HCT116 (cell line): ENCODE data around the gene NXN. TPM values are rescaled to one million over a fixed set of nuclear protein-coding genes. Genes with fewer than 3 reads are reported as not detected.

ENCODE experiments used
- ATAC-seq: fragments of 200-7000 bp; cut with Tn5 transposase; 2 replicates; pipeline ENCODE4 v1.9.1; 2020; ENCODE audit warnings: mild to moderate bottlenecking, moderate library complexity
- BruUV-seq: library from RNA; stranded (reverse); fragments of 400-500 nt; replicated peaks from 2 replicates; lab custom pipeline; 2021; lab: Mats Ljungman, UMichigan
- CTCF ChIA-PET: fragments of 300-600 bp; sonication (Branson Sonifier 250); formaldehyde crosslinking; loops from one replicate; lab custom pipeline; 2021; ENCODE audit warnings: antibody characterized with exemption; lab: Charles Lee
- POLR2A ChIA-PET: fragments of 300-600, 350-600 bp; sonication (Branson Sonifier 250); formaldehyde crosslinking; loops from one replicate; lab custom pipeline; 2021; ENCODE audit warnings: antibody characterized with exemption; lab: Charles Lee
- RAD21 ChIA-PET, 2 experiments: fragments of 300-600 bp; sonication (Branson Sonifier 250); formaldehyde crosslinking; loops; one replicate each; lab custom pipeline; 2023; ENCODE audit warnings: low total read pairs in 2 of 2; ENCODE audit not compliant: uncharacterized antibody in 2 of 2, unreplicated experiment in 2 of 2, low non-redundant PET in 1 of 2; lab: Charles Lee
- DNase-seq: peaks from one replicate; pipeline ENCODE4 v3.0.0-alpha.2; 2010; ENCODE audit warnings: low read depth, low spot score
- H2AFZ ChIP-seq: fragments of 200-600 bp; shearing (Covaris generic), sonication (generic); 2 replicates; pipeline ENCODE4 v1.6.1; 2017; ENCODE audit warnings: low read depth, mixed run types, mixed read lengths, antibody characterized with exemption, low read length; ENCODE audit not compliant: poor library complexity, severe bottlenecking
- H3K27ac ChIP-seq: 2 replicates; pipeline ENCODE4 v1.5.1; 2012; ENCODE audit warnings: low read depth, low read length
- H3K27me3 ChIP-seq: fragments of 200-600 bp; sonication (generic); 2 replicates; pipeline ENCODE4 v1.6.1; 2016; ENCODE audit warnings: mixed run types, low read length, mixed read lengths; ENCODE audit not compliant: insufficient read depth
- H3K36me3 ChIP-seq, 2 experiments: fragments of 200-500 bp in 1 of 2; fragments of 200-600 bp in 1 of 2; sonication (Bioruptor generic) in 1 of 2; sonication (generic) in 1 of 2; 2 replicates each; pipeline versions ENCODE4 v1.5.1 to v1.6.1; 2014 to 2016; ENCODE audit warnings: low read length in 2 of 2, inconsistent platforms in 1 of 2, mixed read lengths in 1 of 2, mixed run types in 1 of 2; ENCODE audit not compliant: insufficient read depth in 2 of 2, control insufficient read depth in 1 of 2
- H3K4me1 ChIP-seq, 2 experiments: fragments of 200-600 bp in 1 of 2; sonication (generic) in 1 of 2; 2 replicates each; pipeline versions ENCODE4 v1.5.1 to v1.6.1; 2012 to 2017; ENCODE audit warnings: low read length in 2 of 2, inconsistent platforms in 1 of 2, mild to moderate bottlenecking in 1 of 2, mixed read lengths in 1 of 2, mixed run types in 1 of 2, moderate library complexity in 1 of 2; ENCODE audit not compliant: insufficient read depth in 2 of 2, control insufficient read depth in 1 of 2
- H3K4me2 ChIP-seq: fragments of 200-600 bp; sonication (generic); 2 replicates; pipeline ENCODE4 v1.6.1; 2017; ENCODE audit warnings: mixed run types, low read length, mixed read lengths
- H3K4me3 ChIP-seq, 2 experiments: fragments of 200-600 bp in 1 of 2; sonication (generic) in 1 of 2; replicated peaks in 1 of 2; 2 replicates each; pipeline ENCODE4 v1.5.1; 2011 to 2016; ENCODE audit warnings: low read length in 2 of 2, control low read depth in 1 of 2, low read depth in 1 of 2, mild to moderate bottlenecking in 1 of 2, mixed read lengths in 1 of 2, mixed run types in 1 of 2
- H3K79me2 ChIP-seq: fragments of 200-600 bp; sonication (generic); 2 replicates; pipeline ENCODE4 v1.6.1; 2017; ENCODE audit warnings: mild to moderate bottlenecking, mixed run types, low read length, moderate library complexity, mixed read lengths; ENCODE audit not compliant: insufficient read depth
- H3K9ac ChIP-seq: fragments of 200-600 bp; sonication (generic); 2 replicates; pipeline ENCODE4 v1.6.1; 2016; ENCODE audit warnings: low read length, mixed read lengths
- H3K9me2 ChIP-seq: fragments of 200-600 bp; sonication (generic), shearing (Covaris generic); 2 replicates; pipeline ENCODE4 v1.6.1; 2017; ENCODE audit warnings: mixed run types, mild to moderate bottlenecking, moderate library complexity; ENCODE audit not compliant: insufficient read depth
- H3K9me3 ChIP-seq, 2 experiments: fragments of 200-500 bp in 1 of 2; fragments of 200-600 bp in 1 of 2; sonication (Bioruptor generic) in 1 of 2; sonication (generic) in 1 of 2; 2 replicates each; pipeline ENCODE4 v1.6.1; 2014 to 2017; ENCODE audit warnings: low read length in 2 of 2, mixed read lengths in 2 of 2, inconsistent platforms in 1 of 2, low read depth in 1 of 2, mild to moderate bottlenecking in 1 of 2, mixed run types in 1 of 2, moderate library complexity in 1 of 2; ENCODE audit not compliant: control insufficient read depth in 1 of 2, insufficient read depth in 1 of 2
- H4K20me1 ChIP-seq: fragments of 200-600 bp; sonication (generic), shearing (Covaris generic); 2 replicates; pipeline ENCODE4 v1.6.1; 2017; ENCODE audit warnings: mixed run types, mild to moderate bottlenecking, moderate library complexity; ENCODE audit not compliant: insufficient read depth
- ATF3 ChIP-seq: IDR thresholded peaks from 2 replicates; pipeline ENCODE4 v1.6.1; 2012
- CBX3 ChIP-seq: IDR thresholded peaks from 2 replicates; pipeline ENCODE4 v1.6.1; 2012; ENCODE audit warnings: low read depth
- CTCF ChIP-seq, 3 experiments: fragments of 200-600 bp in 1 of 3; sonication (generic) in 1 of 3; IDR thresholded peaks in 2 of 3; conservative IDR thresholded peaks in 1 of 3; 2 replicates each; pipeline ENCODE4 v1.5.1; 2012 to 2017; ENCODE audit warnings: low read depth in 2 of 3, low read length in 2 of 3, antibody characterized with exemption in 1 of 3, borderline replicate concordance in 1 of 3, control low read depth in 1 of 3, mild to moderate bottlenecking in 1 of 3, mixed read lengths in 1 of 3, mixed run types in 1 of 3, moderate library complexity in 1 of 3; ENCODE audit not compliant: insufficient read depth in 1 of 3
- EGR1 ChIP-seq: IDR thresholded peaks from 2 replicates; pipeline ENCODE4 v1.6.1; 2012; ENCODE audit warnings: low read depth
- ELF1 ChIP-seq: IDR thresholded peaks from 2 replicates; pipeline ENCODE4 v1.6.1; 2012; ENCODE audit warnings: low read depth, borderline replicate concordance
- EZH2phosphoT487 ChIP-seq: fragments of 200-600 bp; IDR thresholded peaks from 2 replicates; pipeline ENCODE4 v1.6.1; 2018; ENCODE audit warnings: antibody characterized with exemption, borderline replicate concordance
- FOSL1 ChIP-seq: IDR thresholded peaks from 2 replicates; pipeline ENCODE4 v1.6.1; 2012; ENCODE audit warnings: low read depth
- JUND ChIP-seq: IDR thresholded peaks from 2 replicates; pipeline ENCODE4 v1.6.1; 2012
- MAX ChIP-seq: IDR thresholded peaks from 2 replicates; pipeline ENCODE4 v1.6.1; 2012
- POLR2AphosphoS5 ChIP-seq: IDR thresholded peaks from 2 replicates; pipeline ENCODE4 v1.6.1; 2011; ENCODE audit warnings: mild to moderate bottlenecking, low read depth, low read length, moderate library complexity
- SIN3A ChIP-seq: IDR thresholded peaks from 2 replicates; pipeline ENCODE4 v1.6.1; 2012; ENCODE audit warnings: low read depth
- SP1 ChIP-seq: IDR thresholded peaks from 2 replicates; pipeline ENCODE4 v1.6.1; 2012; ENCODE audit warnings: low read depth
- SRF ChIP-seq: IDR thresholded peaks from 2 replicates; pipeline ENCODE4 v1.6.1; 2012; ENCODE audit warnings: low read depth
- TCF7L2 ChIP-seq: IDR thresholded peaks from 2 replicates; pipeline ENCODE4 v1.7.0; 2011; ENCODE audit warnings: borderline replicate concordance, inconsistent platforms; ENCODE audit not compliant: insufficient read depth, insufficient read length; ENCODE audit errors: extremely low read depth
- YY1 ChIP-seq: IDR thresholded peaks from 2 replicates; pipeline ENCODE4 v1.6.1; 2011; ENCODE audit warnings: low read length, low read depth, moderate library complexity, mild to moderate bottlenecking; ENCODE audit not compliant: insufficient replicate concordance; ENCODE audit errors: extremely low read depth
- ZBTB33 ChIP-seq: IDR thresholded peaks from 2 replicates; pipeline ENCODE4 v1.6.1; 2011; ENCODE audit warnings: mild to moderate bottlenecking, low read length, moderate library complexity; ENCODE audit not compliant: insufficient replicate concordance; ENCODE audit errors: extremely low read depth
- ZFX ChIP-seq: fragments of 450-650 bp; IDR thresholded peaks from 2 replicates; pipeline ENCODE4 v1.6.1; 2017
- ZNF274 ChIP-seq: fragments of 200-500 bp; sonication (Bioruptor generic); IDR thresholded peaks from 2 replicates; pipeline ENCODE4 v1.6.1; 2014; ENCODE audit warnings: mild to moderate bottlenecking, low read depth, low read length, inconsistent platforms
- intact Hi-C: fragments of 100-400 bp; cut with micrococcal nuclease; formaldehyde crosslinking; loops from 2 replicates; pipeline ENCODE4 v1.10.0; 2022
- total RNA-seq: library from RNA; stranded (reverse); gene quantifications from one replicate; pipeline ENCODE4 v1.2.1, GENCODE V29; 2021; ENCODE audit not compliant: unreplicated experiment

The NXN gene
- total RNA-seq, 1 experiment from 2014 or later, result 83.7 TPM

GRCh38 chr17:788551-788950 is 191.0 kb downstream of the NXN start:
- POLR2A ChIA-PET, result no interaction called here
- BruUV-seq, result no TSS peak

GRCh38 chr17:787641-788221 is 191.8 kb downstream of the NXN start:
- Histone ChIP-seq H3K27me3 (no peaks in the 10 kb centered on the region), H4K20me1 (no peaks in the 10 kb centered on the region), H2AFZ (no peak overlapping the region), H3K79me2 (peaks cover 60% of the 10 kb centered on the region), H3K4me2 (no peak overlapping the region), H3K4me1 (peaks cover 7 to 11% of the 10 kb centered on the region in 2 experiments; a peak in 3 of 4 replicates), H3K9ac (no peak overlapping the region), H3K9me3 (no peaks in the 10 kb centered on the region), H3K4me3 (no peak overlapping the region), H3K27ac (no peak overlapping the region), H3K9me2 (no peaks in the 10 kb centered on the region), H3K36me3 (peaks cover 11 to 42% of the 10 kb centered on the region in 2 experiments; a peak in 3 of 4 replicates)
- CTCF ChIA-PET, result no interaction called here
- POLR2A ChIA-PET, result no interaction called here
- no peak for DNase-seq
- no TSS peak for BruUV-seq
- ATAC-seq, result no peak
- RAD21 ChIA-PET, result no interaction called here
- intact Hi-C loops, result no loop called here
- TF ChIP-seq ZBTB33 (no peak), CTCF (IDR thresholded peaks at IDR 0.05 in 2 of 3, conservative IDR thresholded peaks at IDR 0.05 in 1 of 3; ENCODE audit: borderline replicate concordance in 1 of 3, insufficient read depth in 1 of 3, low read depth in 2 of 3, low read length in 2 of 3) (no peak), ATF3 (no peak), ZFX (no peak), ZNF274 (no peak), CBX3 (no peak), SIN3A (no peak), MAX (no peak), EZH2phosphoT487 (no peak), FOSL1 (no peak), JUND (no peak), TCF7L2 (no peak), EGR1 (no peak)

More at GRCh38 chr17:788551-788950, 191.0 kb downstream of the NXN start:
- Histone ChIP-seq H2AFZ (no peak overlapping the region), H3K27ac (no peak overlapping the region), H3K4me2 (no peak overlapping the region), H4K20me1 (no peaks in the 10 kb centered on the region), H3K79me2 (peaks cover 53% of the 10 kb centered on the region), H3K9me2 (no peaks in the 10 kb centered on the region), H3K9ac (no peak overlapping the region), H3K27me3 (no peaks in the 10 kb centered on the region), H3K36me3 (peaks cover 11 to 42% of the 10 kb centered on the region in 2 experiments; a peak in 3 of 4 replicates), H3K4me1 (peaks cover under 1 to 5% of the 10 kb centered on the region in 2 experiments; a peak in 3 of 4 replicates), H3K4me3 (no peak overlapping the region), H3K9me3 (no peaks in the 10 kb centered on the region)
- DNase-seq, result no peak
- TF ChIP-seq POLR2AphosphoS5 (no peak), SRF (no peak), SP1 (no peak), TCF7L2 (no peak), YY1 (no peak), EZH2phosphoT487 (no peak), ZFX (no peak), ELF1 (no peak), CBX3 (no peak)
- intact Hi-C loops, result no loop called here
- ChIA-PET RAD21 (no interaction called here), CTCF (no interaction called here)
- no peak for ATAC-seq
